ENCODE measurements around the gene ADGRL4.

- TF ChIP-seq POLR2A (IDR thresholded peaks at IDR 0.05; ENCODE audit: low read depth, low read length) (no peak), POLR2AphosphoS5 (IDR thresholded peaks at IDR 0.05; ENCODE audit: low read depth, low read length) (no peak), POU2F2 (IDR thresholded peaks at IDR 0.05; ENCODE audit: low read depth, low read length) (no peak), TAF1 (IDR thresholded peaks at IDR 0.05; ENCODE audit: low read depth, low read length) (no peak), SPI1 (IDR thresholded peaks at IDR 0.05; ENCODE audit: low read depth, low read length) (no peak), PAX5 (IDR thresholded peaks at IDR 0.05; ENCODE audit: insufficient read depth, low read length, severe bottlenecking) (no peak)
These were observed 121.7 kb downstream of the ADGRL4 start for GRCh38 chr1:78884685-78885452.

Data from GM12891 (cell line).